Activated T-cell treated with anti-CD3 and anti-CD28 coated beads for 1 hour (primary cell): ENCODE data around the gene CHORDC1.
"Not testable (repeated sequence)": the region's sequence is repeated elsewhere in the genome, so short reads cannot be mapped to it uniquely, and the experiment has no call there.

ENCODE experiments used
- DNase-seq: peaks from one replicate; pipeline ENCODE4 v3.0.0-alpha.2; 2020; ENCODE audit warnings: low read depth

The CHORDC1 gene

DNA sequence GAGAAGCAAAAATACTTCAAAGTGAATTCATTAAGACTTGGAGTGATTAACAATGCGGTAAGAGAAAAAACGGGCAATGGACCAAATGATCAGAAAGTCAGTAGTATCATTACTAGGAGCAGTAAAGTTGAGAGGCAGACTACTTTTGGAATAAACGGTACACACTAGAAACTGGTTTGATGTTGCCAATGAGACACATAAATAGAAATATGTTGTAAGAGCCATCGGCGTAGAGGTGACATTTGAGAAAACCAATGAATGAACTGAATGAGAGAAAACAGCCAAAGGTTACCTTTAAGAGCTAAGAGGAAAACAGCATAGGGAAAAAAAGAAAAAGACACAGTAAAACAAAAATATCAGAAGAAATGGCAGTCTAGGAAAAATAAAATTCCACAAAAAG, 6.2 kb downstream of the CHORDC1 start:
- DNase-seq = no peak

GRCh38 chr11:90213322-90213721, 9.5 kb downstream of the CHORDC1 start:
- DNase-seq = no peak

- DNase-seq = no peak
Observed at GRCh38 chr11:90208857-90209256, 14.0 kb downstream of the CHORDC1 start.

DNA sequence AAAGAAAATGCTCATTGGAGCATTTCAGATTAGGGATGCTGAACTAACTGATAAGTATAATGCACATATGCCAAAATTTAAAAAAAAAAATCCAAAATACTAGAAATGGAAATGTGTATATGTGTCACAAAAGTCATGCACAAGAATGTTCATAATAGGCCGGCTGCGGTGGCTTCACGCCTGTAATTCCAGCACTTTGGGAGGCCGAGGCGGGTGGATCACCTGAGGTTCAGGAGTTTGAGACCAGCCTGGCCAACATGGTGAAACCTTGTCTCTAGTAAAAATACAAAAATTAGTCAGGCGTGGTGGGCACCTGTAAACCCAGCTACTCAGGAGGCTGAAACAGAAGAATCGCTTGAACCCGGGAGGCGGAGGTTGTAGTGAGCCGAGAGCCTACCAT, 14.9 kb downstream of the CHORDC1 start:
- not testable (repeated sequence) for DNase-seq

DNA sequence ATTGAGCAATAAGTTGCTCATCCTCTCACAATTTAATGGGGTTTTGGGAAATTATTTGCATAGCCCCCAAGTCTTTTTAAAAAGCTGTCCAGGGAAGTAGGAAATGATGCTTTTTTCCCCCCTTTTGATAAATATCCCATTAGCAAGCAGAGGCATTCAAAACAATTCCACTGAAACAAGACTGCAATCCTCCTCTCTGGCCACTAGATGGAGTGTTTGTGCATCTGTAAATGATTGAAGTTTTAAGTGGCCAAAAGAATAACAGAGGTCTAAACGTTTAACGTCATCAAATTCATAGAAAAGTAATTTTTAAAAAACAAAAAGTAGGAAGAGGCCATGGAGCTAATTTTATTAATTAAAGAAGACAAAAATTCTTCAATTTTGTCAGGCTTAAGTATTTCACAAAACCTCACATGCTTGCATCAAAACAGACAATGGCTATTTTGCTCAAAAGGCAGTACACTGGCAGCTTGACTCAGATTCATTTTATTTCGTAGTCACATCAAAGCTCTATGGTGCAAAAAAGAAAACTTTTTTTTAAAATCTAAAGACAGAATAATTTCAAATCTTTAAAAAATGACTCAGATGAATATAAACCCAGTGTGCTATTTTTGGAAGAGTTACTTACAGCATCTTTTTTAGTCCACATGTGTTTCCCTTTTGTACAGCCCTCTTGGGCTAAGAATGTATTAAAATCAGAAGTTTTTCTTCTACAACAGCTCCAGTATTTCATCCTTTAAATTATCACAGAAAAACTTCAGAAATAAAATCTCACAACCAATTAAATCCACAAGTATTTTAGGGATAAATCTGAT, 17.8 kb downstream of the CHORDC1 start:
- no peak for DNase-seq

- no peak for DNase-seq
Observed at GRCh38 chr11:90204407-90204806, 18.4 kb downstream of the CHORDC1 start.

GRCh38 chr11:90202342-90202741, 20.5 kb downstream of the CHORDC1 start:
- DNase-seq = no peak

DNA sequence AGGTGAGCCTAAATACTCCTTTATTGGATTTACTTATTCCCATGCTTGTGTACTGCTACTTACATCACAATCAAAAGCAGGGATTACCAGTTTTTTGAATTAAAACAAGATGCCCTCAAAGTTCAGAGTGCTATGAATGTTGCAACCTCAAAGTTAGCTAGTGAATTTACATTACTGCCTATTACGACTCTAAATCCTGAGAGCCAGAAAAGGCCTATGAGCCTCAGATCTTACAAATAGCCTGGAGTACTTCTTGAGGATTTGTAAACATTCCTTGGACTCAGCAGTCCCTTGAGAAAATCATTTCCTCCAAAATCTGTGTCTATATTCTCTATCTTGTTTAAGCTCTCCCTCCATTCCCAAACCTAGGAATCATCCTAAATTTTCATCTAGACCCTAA, 25.5 kb downstream of the CHORDC1 start:
- no peak for DNase-seq

DNA sequence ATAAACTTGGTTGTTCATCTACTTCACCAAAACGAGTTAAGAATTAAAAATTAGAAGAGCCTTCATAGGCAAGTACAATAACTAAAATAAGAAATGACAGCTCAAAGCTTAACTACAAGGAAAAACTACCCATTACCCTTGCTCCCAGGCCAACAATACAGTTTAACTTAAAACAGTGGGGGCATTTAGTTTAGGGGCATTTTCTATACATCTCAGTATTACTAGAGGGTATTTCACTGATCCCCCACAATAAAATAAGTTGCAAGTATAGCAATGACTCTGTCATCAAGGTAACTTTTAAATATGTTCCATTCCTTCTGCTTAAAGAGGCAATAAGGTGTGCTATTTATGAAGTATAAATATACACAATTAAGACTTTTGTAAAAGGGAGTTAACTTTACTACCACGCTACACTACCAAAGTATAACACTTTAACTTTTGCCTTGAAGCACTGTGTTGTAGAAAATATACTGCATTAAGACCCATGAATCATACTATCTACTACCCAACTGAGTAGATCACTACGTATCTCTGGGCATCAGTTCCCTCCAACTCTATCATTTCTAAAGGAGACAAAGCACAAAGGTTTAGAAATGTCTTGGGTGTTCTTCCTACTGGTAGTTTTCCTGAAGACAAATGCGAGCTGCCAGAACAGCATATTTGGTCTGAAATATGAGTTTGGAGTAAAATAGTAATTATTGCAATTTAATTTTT, 29.8 kb downstream of the CHORDC1 start:
- DNase-seq = no peak

GRCh38 chr11:90189011-90189410, 33.8 kb downstream of the CHORDC1 start:
- DNase-seq = no peak

DNA sequence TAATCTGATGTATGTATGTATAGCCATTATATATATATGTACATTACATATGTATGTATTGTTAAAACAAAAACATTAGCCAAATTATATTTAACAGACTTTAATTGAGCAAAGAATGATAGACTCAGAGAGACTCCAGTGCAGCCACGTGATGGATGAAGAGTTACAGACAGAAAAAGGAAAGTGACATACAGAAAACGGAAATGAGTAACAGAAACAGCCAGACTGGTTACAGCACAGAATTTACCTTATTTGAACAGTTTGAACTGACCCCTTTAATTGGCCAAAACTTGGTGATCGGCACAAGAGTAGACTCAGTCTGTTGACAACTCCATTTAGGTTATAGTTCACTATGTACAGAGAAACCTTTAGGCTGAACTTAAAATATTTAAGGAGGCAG, 35.0 kb downstream of the CHORDC1 start:
- DNase-seq = no peak

- DNase-seq = no peak
Observed at GRCh38 chr11:90179923-90180322, 42.9 kb downstream of the CHORDC1 start.

DNA sequence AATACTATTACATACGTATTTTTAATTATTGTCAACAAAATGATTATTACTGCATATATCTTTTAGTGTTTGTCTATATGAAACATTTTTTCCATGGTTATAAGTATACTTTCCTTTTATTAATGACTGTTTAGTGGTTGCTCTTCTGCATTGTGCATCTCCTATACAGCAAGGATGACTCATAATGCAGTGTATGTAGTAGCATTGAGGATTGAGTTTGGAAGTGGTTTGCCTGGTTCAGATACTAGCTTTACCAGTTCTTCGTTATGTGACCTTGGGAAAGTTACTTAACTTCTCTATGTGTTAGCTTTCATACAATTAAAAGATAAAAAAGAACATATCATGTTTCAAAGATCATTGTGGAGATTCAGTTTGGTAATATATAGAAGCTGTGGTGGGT, 44.1 kb downstream of the CHORDC1 start:
- no peak for DNase-seq

DNA sequence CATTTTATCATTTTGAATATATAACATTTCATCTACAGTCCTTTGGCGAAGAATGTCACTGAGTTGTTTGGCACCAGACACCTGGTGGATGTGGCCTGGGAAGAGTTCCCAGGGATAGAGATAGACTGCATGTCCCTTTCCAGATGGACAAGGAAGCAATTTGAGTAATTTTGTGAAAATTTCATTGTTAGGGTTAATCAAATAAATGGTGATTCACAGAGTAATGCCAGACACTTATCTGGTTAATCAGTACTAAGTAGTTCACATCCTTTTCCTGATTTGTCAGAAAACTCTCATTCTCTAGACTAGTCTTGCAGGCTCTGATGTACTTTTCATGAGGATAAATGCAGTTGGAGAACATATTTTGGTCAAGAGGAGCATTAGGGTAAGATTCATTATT, 46.8 kb downstream of the CHORDC1 start:
- DNase-seq = no peak

DNA sequence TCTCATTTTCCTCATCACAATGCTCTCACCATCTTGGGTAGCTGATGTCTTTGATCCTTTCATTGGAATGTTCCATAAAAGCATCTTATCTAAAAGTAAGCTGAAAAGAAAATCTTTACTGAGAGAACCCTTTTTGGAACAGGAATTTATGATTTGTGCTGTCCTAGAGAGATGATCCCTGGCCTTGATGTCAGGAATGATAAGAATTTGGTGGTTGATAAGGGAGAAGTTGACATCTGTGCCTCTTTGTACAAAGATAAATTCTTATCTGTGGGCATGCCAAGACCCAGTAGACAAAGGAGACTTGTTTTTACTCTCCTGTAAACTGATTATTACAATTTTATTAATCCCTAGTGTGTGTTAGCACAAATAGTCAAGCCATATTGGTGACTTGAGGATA, 51.5 kb downstream of the CHORDC1 start:
- no peak for DNase-seq

- DNase-seq = no peak
Observed at GRCh38 chr11:90168571-90168970, 54.3 kb downstream of the CHORDC1 start.

- not testable (repeated sequence) for DNase-seq
Observed at GRCh38 chr11:90167704-90168103, 55.1 kb downstream of the CHORDC1 start.

GRCh38 chr11:90166982-90167573, 55.8 kb downstream of the CHORDC1 start:
- not testable (repeated sequence) for DNase-seq
